ENCODE data around the gene SEC24B. TPM values are rescaled to one million over a fixed set of nuclear protein-coding genes. Genes with fewer than 3 reads are reported as not detected.

SEC24B gene
- total and polyA plus RNA-seq, 10 of the 15 experiments (the other 5 are each of a cell fraction or from before 2014, with no cell fraction given): 6.4 to 43.2 (median 16.0) TPM

DNA sequence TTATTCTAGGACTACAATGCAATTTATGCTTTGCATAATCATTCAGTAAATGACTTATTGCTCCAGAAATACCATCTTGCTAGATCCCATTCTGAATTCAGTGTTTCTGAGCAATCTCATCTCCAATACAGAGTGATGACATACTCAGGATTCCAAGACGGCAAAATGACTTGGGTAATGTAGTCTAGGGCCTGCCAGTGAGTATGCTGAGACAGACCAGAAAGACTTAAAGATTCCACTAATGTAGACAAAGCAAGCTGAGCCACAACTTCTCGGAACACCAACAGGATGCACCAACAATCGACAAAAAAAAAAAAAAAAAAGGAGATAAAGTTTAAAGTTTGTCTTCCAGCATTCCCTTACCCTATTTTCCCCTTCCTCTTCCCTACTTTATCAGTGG lies 919 bp upstream of the SEC24B start (continued):
- TF ChIP-seq, protein P1, sequence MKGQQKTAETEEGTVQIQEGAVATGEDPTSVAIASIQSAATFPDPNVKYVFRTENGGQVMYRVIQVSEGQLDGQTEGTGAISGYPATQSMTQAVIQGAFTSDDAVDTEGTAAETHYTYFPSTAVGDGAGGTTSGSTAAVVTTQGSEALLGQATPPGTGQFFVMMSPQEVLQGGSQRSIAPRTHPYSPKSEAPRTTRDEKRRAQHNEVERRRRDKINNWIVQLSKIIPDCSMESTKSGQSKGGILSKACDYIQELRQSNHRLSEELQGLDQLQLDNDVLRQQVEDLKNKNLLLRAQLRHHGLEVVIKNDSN (IDR thresholded peaks at IDR 0.05; ENCODE audit: borderline replicate concordance, extremely low read length, insufficient read depth, low read depth, low read length): no peak
- TF ChIP-seq FOXM1 (IDR thresholded peaks at IDR 0.05; ENCODE audit: low read depth, low read length) (no peak), DPF2 (IDR thresholded peaks at IDR 0.05) (no peak)
- TF ChIP-seq, protein P2, sequence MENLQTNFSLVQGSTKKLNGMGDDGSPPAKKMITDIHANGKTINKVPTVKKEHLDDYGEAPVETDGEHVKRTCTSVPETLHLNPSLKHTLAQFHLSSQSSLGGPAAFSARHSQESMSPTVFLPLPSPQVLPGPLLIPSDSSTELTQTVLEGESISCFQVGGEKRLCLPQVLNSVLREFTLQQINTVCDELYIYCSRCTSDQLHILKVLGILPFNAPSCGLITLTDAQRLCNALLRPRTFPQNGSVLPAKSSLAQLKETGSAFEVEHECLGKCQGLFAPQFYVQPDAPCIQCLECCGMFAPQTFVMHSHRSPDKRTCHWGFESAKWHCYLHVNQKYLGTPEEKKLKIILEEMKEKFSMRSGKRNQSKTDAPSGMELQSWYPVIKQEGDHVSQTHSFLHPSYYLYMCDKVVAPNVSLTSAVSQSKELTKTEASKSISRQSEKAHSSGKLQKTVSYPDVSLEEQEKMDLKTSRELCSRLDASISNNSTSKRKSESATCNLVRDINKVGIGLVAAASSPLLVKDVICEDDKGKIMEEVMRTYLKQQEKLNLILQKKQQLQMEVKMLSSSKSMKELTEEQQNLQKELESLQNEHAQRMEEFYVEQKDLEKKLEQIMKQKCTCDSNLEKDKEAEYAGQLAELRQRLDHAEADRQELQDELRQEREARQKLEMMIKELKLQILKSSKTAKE (IDR thresholded peaks at IDR 0.05; ENCODE audit: low read depth, poor library complexity, severe bottlenecking): no peak

DNA sequence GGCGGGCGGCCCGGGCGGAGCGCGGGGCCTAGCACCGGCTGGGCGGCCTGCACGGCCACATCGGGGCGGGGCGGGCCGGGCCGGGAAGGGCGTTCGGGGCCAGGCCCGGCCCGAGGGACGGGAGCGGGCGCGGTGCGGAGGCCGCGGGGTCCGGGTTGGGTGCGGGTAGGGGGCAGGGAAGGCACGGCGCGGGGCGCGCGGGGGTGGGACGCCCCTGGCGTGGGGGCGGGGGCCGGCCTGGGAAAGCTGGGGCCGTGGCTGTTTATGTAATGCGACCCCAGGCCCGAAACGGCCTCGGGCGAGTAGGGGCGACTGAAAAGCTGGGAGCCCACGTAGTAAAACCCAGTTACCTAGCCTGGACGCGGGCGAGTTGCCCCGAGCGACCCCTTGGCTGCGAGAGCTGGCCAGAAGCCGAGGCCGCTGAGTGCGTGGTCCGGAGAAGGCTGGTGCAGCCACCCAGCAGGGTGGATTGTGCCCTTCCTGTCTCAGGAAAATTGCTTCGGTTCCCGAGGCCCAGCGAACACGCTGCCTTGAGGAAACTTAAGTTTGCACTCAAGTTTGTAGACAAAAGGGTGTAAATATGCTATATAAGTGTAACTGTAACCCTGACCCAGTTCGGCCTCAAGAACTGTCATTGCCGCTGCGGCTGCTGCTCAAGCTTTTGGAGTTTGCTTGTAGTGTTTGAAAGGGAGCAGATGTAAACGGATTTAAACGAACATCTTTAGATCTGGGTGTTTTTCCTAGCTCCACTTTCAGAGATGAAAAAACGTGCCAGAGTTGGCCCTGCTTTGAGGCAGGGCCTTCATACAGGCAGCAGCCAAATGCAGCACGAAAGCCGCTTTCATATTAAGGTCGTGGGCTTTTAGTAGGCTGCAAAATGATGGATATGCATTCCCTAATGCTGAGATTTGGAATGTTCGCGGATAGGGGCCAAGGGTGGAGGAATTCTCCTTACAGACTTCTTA lies 674 bp downstream of the SEC24B start:
- POLR2A ChIA-PET: interaction anchor here (1.1 to 2.7 kb wide), 6 partner anchors 11 to 381 kb away, joined by 3 to 12 read pairs (median 3); partner anchors contain the start of genes GAR1 and MCUB
- TF ChIP-seq, protein P3, sequence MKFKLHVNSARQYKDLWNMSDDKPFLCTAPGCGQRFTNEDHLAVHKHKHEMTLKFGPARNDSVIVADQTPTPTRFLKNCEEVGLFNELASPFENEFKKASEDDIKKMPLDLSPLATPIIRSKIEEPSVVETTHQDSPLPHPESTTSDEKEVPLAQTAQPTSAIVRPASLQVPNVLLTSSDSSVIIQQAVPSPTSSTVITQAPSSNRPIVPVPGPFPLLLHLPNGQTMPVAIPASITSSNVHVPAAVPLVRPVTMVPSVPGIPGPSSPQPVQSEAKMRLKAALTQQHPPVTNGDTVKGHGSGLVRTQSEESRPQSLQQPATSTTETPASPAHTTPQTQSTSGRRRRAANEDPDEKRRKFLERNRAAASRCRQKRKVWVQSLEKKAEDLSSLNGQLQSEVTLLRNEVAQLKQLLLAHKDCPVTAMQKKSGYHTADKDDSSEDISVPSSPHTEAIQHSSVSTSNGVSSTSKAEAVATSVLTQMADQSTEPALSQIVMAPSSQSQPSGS (IDR thresholded peaks at IDR 0.05; ENCODE audit: low read length): no peak
- TF ChIP-seq, protein P4, sequence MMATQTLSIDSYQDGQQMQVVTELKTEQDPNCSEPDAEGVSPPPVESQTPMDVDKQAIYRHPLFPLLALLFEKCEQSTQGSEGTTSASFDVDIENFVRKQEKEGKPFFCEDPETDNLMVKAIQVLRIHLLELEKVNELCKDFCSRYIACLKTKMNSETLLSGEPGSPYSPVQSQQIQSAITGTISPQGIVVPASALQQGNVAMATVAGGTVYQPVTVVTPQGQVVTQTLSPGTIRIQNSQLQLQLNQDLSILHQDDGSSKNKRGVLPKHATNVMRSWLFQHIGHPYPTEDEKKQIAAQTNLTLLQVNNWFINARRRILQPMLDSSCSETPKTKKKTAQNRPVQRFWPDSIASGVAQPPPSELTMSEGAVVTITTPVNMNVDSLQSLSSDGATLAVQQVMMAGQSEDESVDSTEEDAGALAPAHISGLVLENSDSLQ (IDR thresholded peaks at IDR 0.05): no peak
- TF ChIP-seq ZNF24 (IDR thresholded peaks at IDR 0.05): no peak
- TF ChIP-seq EGR1 (IDR thresholded peaks at IDR 0.05; ENCODE audit: borderline replicate concordance in 1 of 2, low read depth in 2 of 2, low read length in 2 of 2): peak in 1 of 2 experiments; percentile 60; a peak in 1 of 3 replicates
- TF ChIP-seq JUND (IDR thresholded peaks at IDR 0.05; ENCODE audit: low read depth, low read length): no peak
- TF ChIP-seq TCF7 (IDR thresholded peaks at IDR 0.05; ENCODE audit: borderline replicate concordance): no peak
- TF ChIP-seq RAD21 (IDR thresholded peaks at IDR 0.05; ENCODE audit: insufficient read depth, low read depth, low read length): no peak
- no peak for TF ChIP-seq HCFC1 (IDR thresholded peaks at IDR 0.05; ENCODE audit: low read length)
- TF ChIP-seq ZSCAN29 (IDR thresholded peaks at IDR 0.05): peak; percentile 48; the same call in 1 of the 2 replicates

More for the DNA sequence above, 674 bp downstream of the SEC24B start:
- H3K36me3 ChIP-seq (ENCODE audit: control insufficient read depth in 2 of 2, insufficient read depth in 2 of 2, low read length in 1 of 2): no peaks in the 10 kb centered on the region
- peaks cover 13% of the 10 kb centered on the region for H3K4me1 ChIP-seq (ENCODE audit: control insufficient read depth, insufficient read depth, low read length)
- H3K4me3 ChIP-seq: peak overlapping the region; percentile 82
- in situ Hi-C loops (cut with MboI) (loop anchor here (25.0 kb wide), 1 partner anchor 753 kb away; the partner anchor contains the start of gene ELOVL6), intact Hi-C loops (cut with micrococcal nuclease; ENCODE audit: unreplicated experiment) (loop anchor here (10.0 kb wide), 1 partner anchor 761 kb away; the partner anchor contains the start of gene ELOVL6)
- ChIA-PET CTCF (interaction anchor here (0.6 to 4.0 kb wide), 17 partner anchors 9 to 544 kb away, joined by 3 to 22 read pairs (median 5); partner anchors contain the start of genes MCUB and RRH), SMC1A (ENCODE audit: uncharacterized antibody, unreplicated experiment) (interaction anchor here (0.6 to 2.3 kb wide), 7 partner anchors 9 to 370 kb away, joined by 3 to 7 read pairs (median 3); no protein-coding TSS in a partner anchor), RAD21 (ENCODE audit: unreplicated experiment) (interaction anchor here (0.6 to 2.8 kb wide), 10 partner anchors 28 to 784 kb away, joined by 3 to 10 read pairs (median 6); partner anchors contain the start of genes CASP6 and MCUB)
- H3K9ac ChIP-seq (ENCODE audit: control insufficient read depth, insufficient read depth, low read length): peak overlapping the region; percentile 88
- FAIRE-seq (peak; percentile 7), DNase-seq (ENCODE audit: low read depth, low spot score) (no peak), ATAC-seq (peak; percentile 50)
- no TSS peak for BruUV-seq (replicated peaks)
- H3K27ac ChIP-seq (ENCODE audit: control insufficient read depth, insufficient read depth): peak overlapping the region; percentile 80
- peaks cover 3% of the 10 kb centered on the region; the same call in 1 of the 2 replicates for H4K20me1 ChIP-seq (ENCODE audit: control insufficient read depth, insufficient read depth)
- H3K4me2 ChIP-seq (ENCODE audit: control insufficient read depth, insufficient read depth): peak overlapping the region; percentile 77
- peaks cover 61% of the 10 kb centered on the region for H3K79me2 ChIP-seq (ENCODE audit: control insufficient read depth, insufficient read depth, low read length)
- WGBS (ENCODE audit: insufficient coverage, insufficient replicate concordance, low lambda C conversion rate, missing lambda C conversion rate): 7% methylated on average over 39 of the region's 70 CpGs
- no peaks in the 10 kb centered on the region for H3K9me3 ChIP-seq (replicated peaks; ENCODE audit: control insufficient read depth, insufficient read depth, low read length)
- H3K27me3 ChIP-seq (replicated peaks in 1 of 2; ENCODE audit: control insufficient read depth in 2 of 2, insufficient read depth in 2 of 2, low read length in 1 of 2): no peaks in the 10 kb centered on the region
- H2AFZ ChIP-seq (ENCODE audit: control insufficient read depth, low read depth, low read length): no peak overlapping the region; the same call in 1 of the 2 replicates
